HG02973 (cell line): ENCODE measurements around the gene NDUFA11.

ENCODE experiments used
- ATAC-seq: cut with Tn5 transposase; IDR thresholded peaks from one replicate; pipeline ENCODE4 v1.9.1; 2021; ENCODE audit warnings: moderate library complexity; ENCODE audit not compliant: unreplicated experiment

The NDUFA11 gene

GRCh38 chr19:5903624-5904351 is at the start of gene NDUFA11:
Gene NDUFA11, minus strand, starts transcription at chr19:5903790. Its CDS starts 82 bp downstream, at chr19:5903708.
- peak; percentile 29 for ATAC-seq

GRCh38 chr19:5953030-5953589 is 49.5 kb upstream of the NDUFA11 start:
- ATAC-seq: no peak

- no peak for ATAC-seq
These were observed 48.8 kb upstream of the NDUFA11 start for GRCh38 chr19:5952193-5953029.

- ATAC-seq: no peak
These were observed 47.8 kb upstream of the NDUFA11 start for GRCh38 chr19:5951338-5951861.

- no peak for ATAC-seq
These were observed 47.2 kb upstream of the NDUFA11 start for GRCh38 chr19:5950741-5951140.

GRCh38 chr19:5949792-5950305 is 46.3 kb upstream of the NDUFA11 start:
- ATAC-seq: no peak

GRCh38 chr19:5948752-5949564 is 45.4 kb upstream of the NDUFA11 start:
- no peak for ATAC-seq

- ATAC-seq: no peak
These were observed 43.8 kb upstream of the NDUFA11 start for GRCh38 chr19:5947435-5947834.

GRCh38 chr19:5943623-5944022 is 40.0 kb upstream of the NDUFA11 start:
- no peak for ATAC-seq

GRCh38 chr19:5943045-5943444 is 39.5 kb upstream of the NDUFA11 start:
- no peak for ATAC-seq

GRCh38 chr19:5941673-5942072 is 38.1 kb upstream of the NDUFA11 start:
- no peak for ATAC-seq

- ATAC-seq: no peak
These were observed 36.9 kb upstream of the NDUFA11 start for GRCh38 chr19:5940260-5941208.

- no peak for ATAC-seq
These were observed 34.0 kb upstream of the NDUFA11 start for GRCh38 chr19:5937550-5937949.

GRCh38 chr19:5936292-5936592 is 32.7 kb upstream of the NDUFA11 start:
- no peak for ATAC-seq

- no peak for ATAC-seq
These were observed 32.1 kb upstream of the NDUFA11 start for GRCh38 chr19:5935473-5936291.

- no peak for ATAC-seq
These were observed 31.3 kb upstream of the NDUFA11 start for GRCh38 chr19:5934774-5935472.

GRCh38 chr19:5934069-5934401 is 30.4 kb upstream of the NDUFA11 start:
- ATAC-seq: no peak

- ATAC-seq: no peak
These were observed 29.9 kb upstream of the NDUFA11 start for GRCh38 chr19:5933391-5934068.
